GM18505 (cell line): ENCODE results near the gene QKI.

Experiments used
- ATAC-seq: cut with Tn5 transposase; IDR thresholded peaks from one replicate; pipeline ENCODE4 v1.9.1; 2021; ENCODE audit not compliant: unreplicated experiment
- POLR2A ChIP-seq: IDR thresholded peaks from 4 replicates; pipeline ENCODE4 v1.6.1; 2011; ENCODE audit warnings: borderline replicate concordance; ENCODE audit not compliant: insufficient read depth, insufficient read length; ENCODE audit errors: extremely low read depth

QKI gene

GRCh38 chr6:163501026-163501425, 86.5 kb downstream of the QKI start:
- no peak for ATAC-seq
- no peak for TF ChIP-seq POLR2A

- ATAC-seq = no peak
- no peak for TF ChIP-seq POLR2A
Observed at GRCh38 chr6:163501439-163501838, 86.9 kb downstream of the QKI start.

GRCh38 chr6:163504984-163505640, 90.6 kb downstream of the QKI start:
- TF ChIP-seq POLR2A = no peak
- no peak for ATAC-seq

- ATAC-seq = no peak
- TF ChIP-seq POLR2A = no peak
Observed at GRCh38 chr6:163507965-163508364, 93.4 kb downstream of the QKI start.

GRCh38 chr6:163513003-163513402, 98.5 kb downstream of the QKI start:
- TF ChIP-seq POLR2A = no peak
- no peak for ATAC-seq

GRCh38 chr6:163513570-163514166, 99.2 kb downstream of the QKI start:
- no peak for ATAC-seq
- TF ChIP-seq POLR2A = no peak

GRCh38 chr6:163516908-163517307, 102.4 kb downstream of the QKI start:
- no peak for TF ChIP-seq POLR2A
- ATAC-seq = no peak

- TF ChIP-seq POLR2A = no peak
- no peak for ATAC-seq
Observed at GRCh38 chr6:163520956-163521355, 106.4 kb downstream of the QKI start.

GRCh38 chr6:163522033-163522432, 107.5 kb downstream of the QKI start:
- TF ChIP-seq POLR2A = no peak
- no peak for ATAC-seq

GRCh38 chr6:163525926-163526325, 111.4 kb downstream of the QKI start:
- ATAC-seq = no peak
- TF ChIP-seq POLR2A = no peak

GRCh38 chr6:163526346-163526745, 111.8 kb downstream of the QKI start:
- TF ChIP-seq POLR2A = no peak
- ATAC-seq = no peak

GRCh38 chr6:163527291-163527690, 112.8 kb downstream of the QKI start:
- TF ChIP-seq POLR2A = no peak
- no peak for ATAC-seq

GRCh38 chr6:163529605-163530004, 115.1 kb downstream of the QKI start:
- TF ChIP-seq POLR2A = no peak

GRCh38 chr6:163530406-163530805, 115.9 kb downstream of the QKI start:
- ATAC-seq = no peak

More at GRCh38 chr6:163529605-163530004, 115.1 kb downstream of the QKI start:
- no peak for ATAC-seq

More at GRCh38 chr6:163530406-163530805, 115.9 kb downstream of the QKI start:
- no peak for TF ChIP-seq POLR2A
